SU-DHL-6 (cell line): ENCODE data around the gene SUGCT.

Experiments used
- H2AFZ ChIP-seq: fragments of 200-600 bp; sonication (generic); 2 replicates; pipeline ENCODE4 v1.6.1; 2014; ENCODE audit warnings: low read depth, mild to moderate bottlenecking, moderate library complexity, mixed read lengths, antibody characterized with exemption, low read length; ENCODE audit not compliant: severe bottlenecking
- H3F3A ChIP-seq: fragments of 200-600 bp; shearing (Covaris generic); 2 replicates; pipeline ENCODE4 v1.6.0; 2016; ENCODE audit warnings: antibody characterized with exemption, mild to moderate bottlenecking; ENCODE audit not compliant: insufficient read depth
- H3K27ac ChIP-seq: fragments of 200-600 bp; sonication (generic); 2 replicates; pipeline ENCODE4 v1.5.1; 2016; ENCODE audit warnings: low read depth, mild to moderate bottlenecking, low read length, moderate library complexity, mixed read lengths
- H3K27me3 ChIP-seq: fragments of 200-600 bp; sonication (generic), shearing (Covaris generic); 2 replicates; pipeline ENCODE4 v1.6.0; 2014; ENCODE audit warnings: mild to moderate bottlenecking, low read length
- H3K36me3 ChIP-seq: fragments of 200-600 bp; sonication (generic); 2 replicates; pipeline ENCODE4 v1.6.1; 2014; ENCODE audit warnings: mild to moderate bottlenecking, low read length, mixed read lengths
- H3K4me2 ChIP-seq: fragments of 300-600, 200-600 bp; shearing (Covaris generic), sonication (generic); 2 replicates; pipeline ENCODE4 v1.6.0; 2014; ENCODE audit warnings: low read length, low read depth, mild to moderate bottlenecking; ENCODE audit not compliant: poor library complexity, severe bottlenecking
- H3K4me3 ChIP-seq: fragments of 200-600 bp; sonication (generic); 2 replicates; pipeline ENCODE4 v1.5.1; 2014; ENCODE audit warnings: antibody characterized with exemption, low read length, mild to moderate bottlenecking, mixed read lengths; ENCODE audit not compliant: insufficient read depth, poor library complexity, severe bottlenecking
- H3K79me2 ChIP-seq: fragments of 200-600 bp; sonication (generic); 2 replicates; pipeline ENCODE4 v1.6.1; 2014; ENCODE audit warnings: mild to moderate bottlenecking, low read length, moderate library complexity; ENCODE audit not compliant: insufficient read depth
- H3K9ac ChIP-seq: fragments of 200-600 bp; sonication (generic); 2 replicates; pipeline ENCODE4 v1.7.0; 2014; ENCODE audit warnings: mild to moderate bottlenecking, low read length
- H3K9me2 ChIP-seq: fragments of 200-600 bp; sonication (generic); replicated peaks from 2 replicates; pipeline ENCODE4 v1.6.1; 2014; ENCODE audit warnings: low read length; ENCODE audit not compliant: insufficient read depth
- H3K9me3 ChIP-seq: fragments of 200-600 bp; sonication (generic); 2 replicates; pipeline ENCODE4 v1.6.1; 2014; ENCODE audit warnings: low read length, mixed read lengths; ENCODE audit not compliant: insufficient read depth
- H4K20me1 ChIP-seq: fragments of 200-600 bp; sonication (generic); 2 replicates; pipeline ENCODE4 v1.6.1; 2014; ENCODE audit warnings: low read depth, mild to moderate bottlenecking, antibody characterized with exemption, low read length, moderate library complexity, mixed read lengths
- CTCF ChIP-seq: fragments of 200-600 bp; sonication (generic); IDR thresholded peaks from one replicate; pipeline ENCODE4 v1.5.1; 2017; ENCODE audit warnings: antibody characterized with exemption, mild to moderate bottlenecking, low read length, moderate library complexity; ENCODE audit not compliant: insufficient read depth, poor library complexity, severe bottlenecking
- EZH2phosphoT487 ChIP-seq: fragments of 200-600 bp; sonication (generic), shearing (Covaris generic); conservative IDR thresholded peaks from 2 replicates; pipeline ENCODE4 v1.6.1; 2018; ENCODE audit warnings: mild to moderate bottlenecking, antibody characterized with exemption, low read length, moderate library complexity, mixed read lengths

Gene SUGCT

DNA sequence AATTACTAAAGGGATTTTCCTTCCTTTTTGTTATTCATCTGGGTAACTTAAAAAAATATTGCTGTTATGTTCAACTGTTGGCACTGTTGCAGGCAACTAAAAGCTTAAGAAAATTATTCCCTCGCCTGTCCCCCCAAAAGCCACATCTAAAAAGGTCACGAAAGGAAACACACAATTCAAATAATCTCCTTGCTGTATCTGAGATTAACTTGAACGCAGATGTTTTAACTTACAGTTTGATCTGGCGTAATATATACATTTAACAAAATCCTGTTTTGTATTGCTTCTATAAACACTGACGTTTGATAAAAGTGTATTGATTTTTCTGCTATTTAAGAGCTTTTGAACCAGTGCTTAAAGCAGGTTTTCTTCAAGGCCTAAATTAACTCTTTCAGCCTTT is 432.1 kb downstream of the SUGCT start:
- Histone ChIP-seq H3F3A (no peaks in the 10 kb centered on the region), H3K9me3 (no peaks in the 10 kb centered on the region), H2AFZ (no peak overlapping the region), H4K20me1 (no peaks in the 10 kb centered on the region), H3K4me3 (no peak overlapping the region), H3K4me2 (no peak overlapping the region), H3K79me2 (no peaks in the 10 kb centered on the region), H3K9ac (no peak overlapping the region), H3K9me2 (no peaks in the 10 kb centered on the region), H3K36me3 (no peaks in the 10 kb centered on the region), H3K27ac (no peak overlapping the region), H3K27me3 (no peaks in the 10 kb centered on the region)
- TF ChIP-seq EZH2phosphoT487 (no peak), CTCF (no peak)

- Histone ChIP-seq H3K4me2 (no peak overlapping the region), H3K9me2 (no peaks in the 10 kb centered on the region), H3K36me3 (no peaks in the 10 kb centered on the region), H3K79me2 (no peaks in the 10 kb centered on the region), H3K9me3 (no peaks in the 10 kb centered on the region), H3K9ac (no peak overlapping the region), H3F3A (no peaks in the 10 kb centered on the region), H4K20me1 (no peaks in the 10 kb centered on the region), H2AFZ (no peak overlapping the region), H3K27ac (no peak overlapping the region), H3K4me3 (no peak overlapping the region), H3K27me3 (no peaks in the 10 kb centered on the region)
- TF ChIP-seq EZH2phosphoT487 = no peak
- TF ChIP-seq CTCF = no peak
Observed at GRCh38 chr7:40569326-40569725, 434.5 kb downstream of the SUGCT start.

- H3F3A ChIP-seq = no peaks in the 10 kb centered on the region
- H3K9ac ChIP-seq = no peak overlapping the region
Observed at GRCh38 chr7:40570223-40570622, 435.4 kb downstream of the SUGCT start.

More at GRCh38 chr7:40570223-40570622, 435.4 kb downstream of the SUGCT start:
- Histone ChIP-seq H3K27ac (no peak overlapping the region), H4K20me1 (no peaks in the 10 kb centered on the region), H3K9me3 (no peaks in the 10 kb centered on the region), H2AFZ (no peak overlapping the region), H3K36me3 (no peaks in the 10 kb centered on the region), H3K9me2 (no peaks in the 10 kb centered on the region), H3K27me3 (no peaks in the 10 kb centered on the region), H3K79me2 (no peaks in the 10 kb centered on the region), H3K4me3 (no peak overlapping the region), H3K4me2 (no peak overlapping the region)
- no peak for TF ChIP-seq CTCF
- TF ChIP-seq EZH2phosphoT487 = no peak
